Measurements from ENCODE around the gene HP. TPM values are rescaled to one million over a fixed set of nuclear protein-coding genes. Genes with fewer than 3 reads are reported as not detected.

HP gene
- total RNA-seq, 4 donors from 2014 or later, result 1.5 to 32.4 (median 27.5) TPM

DNA sequence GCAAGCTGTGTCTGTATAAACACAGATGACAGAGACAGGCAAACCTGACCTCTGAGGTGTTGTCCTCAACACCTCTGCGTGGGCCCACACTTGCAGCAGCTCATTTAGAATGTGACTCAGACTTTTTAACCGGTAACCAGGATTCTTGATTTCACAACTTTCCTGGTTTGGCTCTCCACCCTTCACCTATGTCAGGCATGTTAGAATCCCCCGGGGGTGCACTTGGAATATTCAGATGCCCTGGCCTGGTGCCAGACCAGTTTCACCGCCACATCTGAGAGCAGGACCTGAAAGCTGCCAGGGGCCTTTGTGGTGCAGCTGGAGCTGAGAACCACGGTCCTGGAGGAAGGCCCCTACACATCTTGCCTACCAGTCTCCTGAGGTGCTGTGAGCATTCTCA, 40.9 kb upstream of the HP start:
- Histone ChIP-seq H3K27me3 (no peaks in the 10 kb centered on the region), H3K4me3 (no peak overlapping the region), H3K4me1 (peaks cover 0 to 27% (median 0%) of the 10 kb centered on the region in 4 donors), H3K36me3 (peaks cover 0 to 61% (median 0%) of the 10 kb centered on the region in 3 donors), H3K27ac (peak overlapping the region in 2 of 4 donors; percentile 50 to 70), H3K9me3 (no peaks in the 10 kb centered on the region)
- no peak for DNase-seq (ENCODE audit: low spot score in 2 of 2)
- TF ChIP-seq, protein P1, sequence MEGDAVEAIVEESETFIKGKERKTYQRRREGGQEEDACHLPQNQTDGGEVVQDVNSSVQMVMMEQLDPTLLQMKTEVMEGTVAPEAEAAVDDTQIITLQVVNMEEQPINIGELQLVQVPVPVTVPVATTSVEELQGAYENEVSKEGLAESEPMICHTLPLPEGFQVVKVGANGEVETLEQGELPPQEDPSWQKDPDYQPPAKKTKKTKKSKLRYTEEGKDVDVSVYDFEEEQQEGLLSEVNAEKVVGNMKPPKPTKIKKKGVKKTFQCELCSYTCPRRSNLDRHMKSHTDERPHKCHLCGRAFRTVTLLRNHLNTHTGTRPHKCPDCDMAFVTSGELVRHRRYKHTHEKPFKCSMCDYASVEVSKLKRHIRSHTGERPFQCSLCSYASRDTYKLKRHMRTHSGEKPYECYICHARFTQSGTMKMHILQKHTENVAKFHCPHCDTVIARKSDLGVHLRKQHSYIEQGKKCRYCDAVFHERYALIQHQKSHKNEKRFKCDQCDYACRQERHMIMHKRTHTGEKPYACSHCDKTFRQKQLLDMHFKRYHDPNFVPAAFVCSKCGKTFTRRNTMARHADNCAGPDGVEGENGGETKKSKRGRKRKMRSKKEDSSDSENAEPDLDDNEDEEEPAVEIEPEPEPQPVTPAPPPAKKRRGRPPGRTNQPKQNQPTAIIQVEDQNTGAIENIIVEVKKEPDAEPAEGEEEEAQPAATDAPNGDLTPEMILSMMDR (IDR thresholded peaks at IDR 0.05), result no peak
- TF ChIP-seq EP300 (IDR thresholded peaks at IDR 0.05) (no peak), POLR2A (IDR thresholded peaks at IDR 0.05) (no peak)
- WGBS, 2 donors, result 56 to 61% methylated on average over 5 of the region's 5 CpGs

DNA sequence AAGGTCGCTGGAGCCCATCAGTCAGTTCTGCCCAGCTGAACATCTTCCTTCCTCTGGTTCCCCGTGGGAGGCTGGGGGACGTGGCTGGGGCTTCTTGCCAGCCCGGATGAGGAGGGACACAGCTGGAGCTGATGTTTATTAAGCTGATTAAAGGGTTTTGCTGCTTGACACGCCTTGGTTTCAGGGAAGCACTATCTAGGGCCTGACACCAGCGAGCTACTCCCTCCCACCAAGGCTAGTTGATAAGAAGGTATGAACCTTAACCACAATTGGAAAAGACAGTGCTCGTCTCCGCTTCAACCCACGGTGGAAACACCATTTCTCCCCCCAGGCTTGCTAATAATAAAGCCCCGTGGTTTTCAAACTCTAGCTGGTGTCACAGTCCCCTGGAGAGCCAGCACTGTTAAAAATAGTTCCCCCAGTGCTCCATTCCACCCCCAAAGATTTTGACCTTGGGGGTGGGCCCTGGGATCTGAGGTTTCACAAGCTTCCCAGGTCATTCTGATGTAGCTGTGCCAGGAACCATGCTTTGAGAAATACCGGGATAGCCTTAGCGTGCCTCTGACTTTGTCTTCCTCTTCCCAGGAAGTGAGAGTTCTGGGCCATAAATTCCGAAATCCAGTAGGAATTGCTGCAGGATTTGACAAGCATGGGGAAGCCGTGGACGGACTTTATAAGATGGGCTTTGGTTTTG, 40.3 kb upstream of the HP start:
- H3K27me3 ChIP-seq, result no peaks in the 10 kb centered on the region
- no peaks in the 10 kb centered on the region for H3K9me3 ChIP-seq
- WGBS, 2 donors, result 60% methylated on average over 15 of the region's 15 CpGs
- H3K36me3 ChIP-seq, result peaks cover 0 to 67% (median 0%) of the 10 kb centered on the region in 3 donors
- H3K4me3 ChIP-seq, result no peak overlapping the region
- H3K27ac ChIP-seq, result peak overlapping the region in 2 of 4 donors; percentile 50 to 70
- no peak for TF ChIP-seq EP300 (IDR thresholded peaks at IDR 0.05)
- TF ChIP-seq POLR2A (IDR thresholded peaks at IDR 0.05), result no peak
- TF ChIP-seq, protein P1 (IDR thresholded peaks at IDR 0.05), result no peak
- no peak for DNase-seq (ENCODE audit: low spot score in 2 of 2)
- H3K4me1 ChIP-seq, result peaks cover 0 to 27% (median 0%) of the 10 kb centered on the region in 4 donors

DNA sequence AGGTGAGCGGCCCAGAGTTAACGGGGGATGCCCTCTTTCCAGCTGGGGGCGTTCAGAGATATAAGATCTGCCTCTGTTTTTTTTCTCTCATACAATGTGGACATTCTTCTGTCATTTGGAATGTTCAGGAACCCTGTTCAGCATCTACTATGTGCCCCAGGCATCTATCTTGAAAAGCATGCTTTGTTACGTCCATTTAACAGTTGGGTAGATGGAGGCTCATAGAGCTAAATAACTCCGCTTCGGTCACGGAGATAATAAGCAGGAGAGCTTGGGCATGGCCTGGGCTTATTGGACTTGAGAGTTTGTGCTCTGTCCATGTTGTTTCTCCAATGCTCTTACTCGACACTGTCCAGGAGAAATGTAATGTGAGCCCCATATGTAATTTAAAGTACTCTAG, 39.6 kb upstream of the HP start:
- peaks cover 0 to 74% (median 0%) of the 10 kb centered on the region in 3 donors for H3K36me3 ChIP-seq
- no peak overlapping the region for H3K27ac ChIP-seq

DNA sequence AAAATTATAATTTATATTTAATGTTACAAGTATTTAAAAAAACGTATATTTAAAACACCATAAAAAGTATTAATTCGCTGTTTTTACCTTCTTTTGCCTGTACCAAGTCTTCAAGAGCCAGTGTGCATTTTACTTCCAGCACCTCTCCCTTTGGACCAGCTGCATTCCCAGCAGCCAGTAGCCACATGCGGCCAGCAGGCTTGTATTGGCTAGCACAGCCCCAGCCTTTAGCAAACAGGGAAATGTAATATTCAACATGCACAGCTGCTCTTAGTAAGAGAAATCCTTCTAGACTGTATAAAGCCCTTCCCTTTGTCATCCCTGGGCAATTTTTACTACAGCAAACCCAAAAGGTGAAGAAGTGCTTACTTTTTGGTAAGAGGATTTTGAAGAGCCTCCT, 39.2 kb upstream of the HP start:
- 86% methylated on average over 3 of the region's 3 CpGs for WGBS, 2 donors
- Histone ChIP-seq H3K27ac (no peak overlapping the region), H3K4me3 (no peak overlapping the region), H3K4me1 (peaks cover 0 to 21% (median 0%) of the 10 kb centered on the region in 4 donors), H3K27me3 (no peaks in the 10 kb centered on the region), H3K36me3 (peaks cover 0 to 77% (median 0%) of the 10 kb centered on the region in 3 donors), H3K9me3 (no peaks in the 10 kb centered on the region)
- DNase-seq (ENCODE audit: low spot score in 2 of 2), result no peak
- TF ChIP-seq POLR2A (IDR thresholded peaks at IDR 0.05), result no peak
- TF ChIP-seq, protein P1 (IDR thresholded peaks at IDR 0.05), result no peak
- TF ChIP-seq EP300 (IDR thresholded peaks at IDR 0.05), result no peak

More for the DNA sequence above, 39.6 kb upstream of the HP start:
- peaks cover 0 to 23% (median 0%) of the 10 kb centered on the region in 4 donors for H3K4me1 ChIP-seq
- H3K27me3 ChIP-seq, result no peaks in the 10 kb centered on the region
- no peak overlapping the region for H3K4me3 ChIP-seq
- H3K9me3 ChIP-seq, result no peaks in the 10 kb centered on the region
- no peak for DNase-seq (ENCODE audit: low spot score in 2 of 2)
- WGBS, 2 donors, result 80 to 84% methylated on average over 8 of the region's 8 CpGs
- TF ChIP-seq EP300 (IDR thresholded peaks at IDR 0.05) (no peak), POLR2A (IDR thresholded peaks at IDR 0.05) (no peak)
- TF ChIP-seq, protein P1 (IDR thresholded peaks at IDR 0.05), result no peak

DNA sequence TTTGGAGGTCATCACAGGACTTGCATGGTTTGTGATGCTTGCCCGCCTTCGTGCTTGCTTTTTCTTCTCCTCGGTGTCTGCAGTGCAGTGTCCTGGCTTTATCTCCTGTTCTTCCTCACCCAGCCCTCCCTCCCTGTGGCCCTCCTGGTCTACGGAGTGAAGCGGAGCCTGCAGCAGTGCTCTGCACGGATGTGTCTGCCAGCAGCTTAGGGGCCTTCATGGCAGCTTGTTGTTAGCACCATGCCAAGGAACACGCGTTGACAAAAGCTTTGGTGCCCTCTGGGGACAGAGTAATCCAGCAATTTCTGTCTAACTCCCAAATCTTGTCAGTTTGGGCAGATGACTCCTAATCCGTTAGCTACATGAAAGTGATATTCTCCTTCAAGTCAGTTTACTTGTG, 35.8 kb upstream of the HP start:
- Histone ChIP-seq H3K36me3 (peaks cover 0 to 91% (median 0%) of the 10 kb centered on the region in 3 donors), H3K9me3 (no peaks in the 10 kb centered on the region), H3K4me1 (peaks cover 0 to 14% (median 0%) of the 10 kb centered on the region in 4 donors), H3K27ac (no peak overlapping the region), H3K4me3 (no peak overlapping the region), H3K27me3 (no peaks in the 10 kb centered on the region)
- TF ChIP-seq, protein P1 (IDR thresholded peaks at IDR 0.05), result no peak
- TF ChIP-seq EP300 (IDR thresholded peaks at IDR 0.05) (no peak), POLR2A (IDR thresholded peaks at IDR 0.05) (no peak)
- WGBS, 2 donors, result 87 to 89% methylated on average over 9 of the region's 9 CpGs
- DNase-seq (ENCODE audit: low spot score in 2 of 2), result no peak
